H9 (cell line): ENCODE results near the gene ARNT2. TPM values are rescaled to one million over a fixed set of nuclear protein-coding genes. Genes with fewer than 3 reads are reported as not detected.

Source experiments
- DNase-seq: peaks from one replicate; pipeline ENCODE4 v3.0.0-alpha.2; 2017
- H2AFZ ChIP-seq: one replicate; pipeline ENCODE4 v1.6.1; 2013; ENCODE audit warnings: mild to moderate bottlenecking, low read length, control low read depth, moderate library complexity
- H2AK5ac ChIP-seq: 2 replicates; pipeline ENCODE4 v1.6.1; 2013; ENCODE audit warnings: low read length, control low read depth, mixed read lengths; ENCODE audit not compliant: insufficient read length
- H2BK120ac ChIP-seq: one replicate; pipeline ENCODE4 v1.6.1; 2013; ENCODE audit warnings: low read depth, mild to moderate bottlenecking, low read length, control low read depth, inconsistent platforms; ENCODE audit not compliant: poor library complexity, severe bottlenecking
- H2BK12ac ChIP-seq: 2 replicates; pipeline ENCODE4 v1.6.1; 2013; ENCODE audit warnings: low read length, control low read depth, mixed read lengths, low read depth; ENCODE audit not compliant: insufficient read length
- H2BK15ac ChIP-seq: 2 replicates; pipeline ENCODE4 v1.6.1; 2013; ENCODE audit warnings: low read depth, low read length, control low read depth
- H2BK20ac ChIP-seq: one replicate; pipeline ENCODE4 v1.6.1; 2013; ENCODE audit warnings: low read depth, mild to moderate bottlenecking, low read length, control low read depth, inconsistent platforms; ENCODE audit not compliant: poor library complexity, severe bottlenecking
- H2BK5ac ChIP-seq: 2 replicates; pipeline ENCODE4 v1.6.1; 2013; ENCODE audit warnings: low read length, control low read depth, mixed read lengths; ENCODE audit not compliant: insufficient read length
- H3K14ac ChIP-seq: 2 replicates; pipeline ENCODE4 v1.6.1; 2013; ENCODE audit warnings: low read length, control low read depth; ENCODE audit not compliant: insufficient read depth
- H3K18ac ChIP-seq: 2 replicates; pipeline ENCODE4 v1.6.1; 2013; ENCODE audit warnings: low read depth, mild to moderate bottlenecking, mixed read lengths, low read length, control low read depth; ENCODE audit not compliant: insufficient read length
- H3K23ac ChIP-seq: 2 replicates; pipeline ENCODE4 v1.6.1; 2013; ENCODE audit warnings: low read length, control low read depth, mixed read lengths, low read depth; ENCODE audit not compliant: insufficient read length
- H3K23me2 ChIP-seq: 2 replicates; pipeline ENCODE4 v1.6.1; 2013; ENCODE audit warnings: low read depth, mild to moderate bottlenecking, mixed read lengths, low read length, control low read depth; ENCODE audit not compliant: insufficient read length, poor library complexity, severe bottlenecking
- H3K27ac ChIP-seq: 2 replicates; pipeline ENCODE4 v1.5.1; 2013; ENCODE audit warnings: low read length, control low read depth, mixed read lengths, low read depth; ENCODE audit not compliant: insufficient read length
- H3K27me3 ChIP-seq: 2 replicates; pipeline ENCODE4 v1.6.1; 2013; ENCODE audit warnings: low read length, control low read depth, inconsistent platforms; ENCODE audit not compliant: insufficient read depth
- H3K4ac ChIP-seq: 2 replicates; pipeline ENCODE4 v1.6.1; 2013; ENCODE audit warnings: low read depth, mild to moderate bottlenecking, control low read depth, inconsistent platforms, low read length, moderate library complexity
- H3K4me1 ChIP-seq: 2 replicates; pipeline ENCODE4 v1.6.1; 2013; ENCODE audit warnings: low read length, control low read depth, inconsistent platforms; ENCODE audit not compliant: insufficient read depth
- H3K4me2 ChIP-seq: 2 replicates; pipeline ENCODE4 v1.6.1; 2013; ENCODE audit warnings: low read length, control low read depth, mixed read lengths; ENCODE audit not compliant: insufficient read length, insufficient read depth
- H3K56ac ChIP-seq: 2 replicates; pipeline ENCODE4 v1.6.1; 2013; ENCODE audit warnings: low read depth, mild to moderate bottlenecking, mixed read lengths, low read length, control low read depth; ENCODE audit not compliant: insufficient read length
- H3K79me1 ChIP-seq: 2 replicates; pipeline ENCODE4 v1.6.1; 2013; ENCODE audit warnings: low read depth, mild to moderate bottlenecking, moderate library complexity, low read length, control low read depth, inconsistent platforms; ENCODE audit not compliant: insufficient read depth, poor library complexity, severe bottlenecking
- H3K79me2 ChIP-seq: 2 replicates; pipeline ENCODE4 v1.6.1; 2013; ENCODE audit warnings: low read length, control low read depth, inconsistent platforms; ENCODE audit not compliant: insufficient read depth
- H3K9ac ChIP-seq: 2 replicates; pipeline ENCODE4 v1.6.1; 2013; ENCODE audit warnings: low read length, control low read depth, mixed read lengths; ENCODE audit not compliant: insufficient read length; ENCODE audit errors: extremely low read depth
- H3K9me3 ChIP-seq: one replicate; pipeline ENCODE4 v1.6.1; 2013; ENCODE audit warnings: low read depth, low read length, inconsistent platforms; ENCODE audit not compliant: control insufficient read depth
- H3T11ph ChIP-seq: one replicate; pipeline ENCODE4 v1.6.1; 2013; ENCODE audit warnings: mild to moderate bottlenecking, low read length, control low read depth, inconsistent platforms
- H4K20me1 ChIP-seq: one replicate; pipeline ENCODE4 v1.6.1; 2013; ENCODE audit not compliant: control insufficient read depth, insufficient read length, insufficient read depth
- H4K5ac ChIP-seq: 2 replicates; pipeline ENCODE4 v1.6.1; 2013; ENCODE audit warnings: low read depth, mild to moderate bottlenecking, mixed read lengths, low read length, control low read depth; ENCODE audit not compliant: insufficient read length
- H4K8ac ChIP-seq: replicated peaks from 2 replicates; pipeline ENCODE4 v1.6.1; 2013; ENCODE audit warnings: low read length, control low read depth, mixed read lengths, low read depth; ENCODE audit not compliant: insufficient read length
- H4K91ac ChIP-seq: 2 replicates; pipeline ENCODE4 v1.6.1; 2013; ENCODE audit warnings: low read depth, mild to moderate bottlenecking, moderate library complexity, mixed read lengths, low read length, control low read depth; ENCODE audit not compliant: insufficient read length
- H3K27ac Mint-ChIP-seq, 3 experiments: 2 replicates in 2 of 3; 3 replicates in 1 of 3; pipeline ENCODE4 v1.8.0; 2020 to 2021; ENCODE audit warnings: mixed read lengths in 3 of 3, mild to moderate bottlenecking in 1 of 3, moderate library complexity in 1 of 3
- H3K27me3 Mint-ChIP-seq: 2 replicates; pipeline ENCODE4 v1.8.0; 2021; ENCODE audit warnings: low read depth, mild to moderate bottlenecking, moderate library complexity, mixed read lengths
- H3K36me3 Mint-ChIP-seq, 3 experiments: 2 replicates in 2 of 3; 3 replicates in 1 of 3; pipeline ENCODE4 v1.8.0; 2020 to 2021; ENCODE audit warnings: low read depth in 3 of 3, mixed read lengths in 3 of 3; ENCODE audit not compliant: insufficient read depth in 1 of 3
- H3K4me1 Mint-ChIP-seq, 2 experiments: 2 replicates each; pipeline ENCODE4 v1.8.0; 2020; ENCODE audit warnings: mixed read lengths in 2 of 2
- H3K4me3 Mint-ChIP-seq, 2 experiments: 2 replicates in 1 of 2; 3 replicates in 1 of 2; pipeline ENCODE4 v1.8.0; 2020 to 2021; ENCODE audit warnings: mild to moderate bottlenecking in 2 of 2, mixed read lengths in 2 of 2, moderate library complexity in 1 of 2
- H3K9me3 Mint-ChIP-seq, 2 experiments: 2 replicates in 1 of 2; 3 replicates in 1 of 2; pipeline ENCODE4 v1.8.0; 2020; ENCODE audit warnings: mild to moderate bottlenecking in 2 of 2, mixed read lengths in 2 of 2, moderate library complexity in 1 of 2
- WGBS: extraction: QIAGEN DNeasy Blood & Tissue Kit; methylation state at CpG from one replicate; pipeline ENCODE4 v1.1.7; 2013; ENCODE audit warnings: missing lambda C conversion rate, low lambda C conversion rate, mixed read lengths; ENCODE audit not compliant: insufficient read length; ENCODE audit errors: extremely low coverage; 5-methylcytosine and 5-hydroxymethylcytosine counted together
- total RNA-seq: library from RNA; stranded (reverse); gene quantifications from 2 replicates; pipeline ENCODE4 v1.2.1, GENCODE V29; 2021
- TF ChIP-seq, protein P1 (sequence below): fragments of 200-600 bp; sonication (generic); conservative IDR thresholded peaks from 3 replicates; pipeline ENCODE4 v1.8.0; 2021; ENCODE audit warnings: antibody characterized with exemption, mild to moderate bottlenecking

ARNT2 gene
- total RNA-seq, 1 experiment from 2014 or later: 10.5 TPM

DNA sequence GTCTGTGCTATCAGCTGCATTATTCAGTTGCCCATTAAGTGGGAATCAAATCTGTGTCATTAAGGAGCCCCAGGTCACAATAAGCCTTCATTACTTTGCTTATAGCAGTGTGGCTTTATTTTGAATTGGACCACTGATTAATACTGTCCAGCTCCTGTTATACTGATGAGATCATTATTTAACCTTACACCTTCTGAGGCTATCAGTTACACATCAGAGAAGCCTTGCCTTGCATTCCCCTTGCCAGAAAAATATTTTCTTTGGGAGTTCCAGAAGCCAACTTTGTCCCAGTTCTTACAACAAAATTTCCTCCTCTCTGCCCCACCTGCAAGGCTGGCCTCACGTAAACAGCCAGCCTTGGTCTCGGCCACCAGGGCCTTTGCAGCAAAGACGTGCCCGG is 29.7 kb upstream of the ARNT2 start:
- H2BK12ac ChIP-seq: no peak overlapping the region
- no peak overlapping the region for H4K5ac ChIP-seq
- H3K27ac ChIP-seq: no peak overlapping the region
- H2BK20ac ChIP-seq: no peak overlapping the region
- H2BK15ac ChIP-seq: no peak overlapping the region
- Mint-ChIP-seq H3K4me1 (no peaks in the 10 kb centered on the region), H3K4me3 (no peak overlapping the region), H3K9me3 (peaks cover 1 to 7% of the 10 kb centered on the region in 2 experiments; a peak in 4 of 5 replicates), H3K27me3 (peaks cover 7% of the 10 kb centered on the region), H3K36me3 (peaks cover 0 to under 1% (median under 1%) of the 10 kb centered on the region in 3 experiments; a peak in 4 of 7 replicates), H3K27ac (no peak overlapping the region)
- no peaks in the 10 kb centered on the region for H3K79me2 ChIP-seq
- no peak overlapping the region for H3K14ac ChIP-seq
- no peak overlapping the region for H2AK5ac ChIP-seq
- H3K18ac ChIP-seq: no peak overlapping the region
- no peak overlapping the region for H3K4me2 ChIP-seq
- no peak overlapping the region for H3K23ac ChIP-seq
- no peaks in the 10 kb centered on the region for H4K20me1 ChIP-seq
- H4K8ac ChIP-seq: no peak overlapping the region
- H3K79me1 ChIP-seq: no peaks in the 10 kb centered on the region
- H3K4me1 ChIP-seq: no peaks in the 10 kb centered on the region
- no CpG with 5 or more reads among the region's 4 CpGs for WGBS
- no peak overlapping the region for H3K4ac ChIP-seq
- H3K23me2 ChIP-seq: no peaks in the 10 kb centered on the region
- TF ChIP-seq, protein P1, sequence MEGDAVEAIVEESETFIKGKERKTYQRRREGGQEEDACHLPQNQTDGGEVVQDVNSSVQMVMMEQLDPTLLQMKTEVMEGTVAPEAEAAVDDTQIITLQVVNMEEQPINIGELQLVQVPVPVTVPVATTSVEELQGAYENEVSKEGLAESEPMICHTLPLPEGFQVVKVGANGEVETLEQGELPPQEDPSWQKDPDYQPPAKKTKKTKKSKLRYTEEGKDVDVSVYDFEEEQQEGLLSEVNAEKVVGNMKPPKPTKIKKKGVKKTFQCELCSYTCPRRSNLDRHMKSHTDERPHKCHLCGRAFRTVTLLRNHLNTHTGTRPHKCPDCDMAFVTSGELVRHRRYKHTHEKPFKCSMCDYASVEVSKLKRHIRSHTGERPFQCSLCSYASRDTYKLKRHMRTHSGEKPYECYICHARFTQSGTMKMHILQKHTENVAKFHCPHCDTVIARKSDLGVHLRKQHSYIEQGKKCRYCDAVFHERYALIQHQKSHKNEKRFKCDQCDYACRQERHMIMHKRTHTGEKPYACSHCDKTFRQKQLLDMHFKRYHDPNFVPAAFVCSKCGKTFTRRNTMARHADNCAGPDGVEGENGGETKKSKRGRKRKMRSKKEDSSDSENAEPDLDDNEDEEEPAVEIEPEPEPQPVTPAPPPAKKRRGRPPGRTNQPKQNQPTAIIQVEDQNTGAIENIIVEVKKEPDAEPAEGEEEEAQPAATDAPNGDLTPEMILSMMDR: no peak
- no peak overlapping the region for H4K91ac ChIP-seq
- H3T11ph ChIP-seq: no peak overlapping the region
- no peak overlapping the region for H3K9ac ChIP-seq
- no peak overlapping the region for H3K56ac ChIP-seq
- H3K9me3 ChIP-seq: no peaks in the 10 kb centered on the region
- no peak overlapping the region for H2AFZ ChIP-seq
- no peak overlapping the region for H2BK5ac ChIP-seq
- H2BK120ac ChIP-seq: no peak overlapping the region
- no peak for DNase-seq
- H3K27me3 ChIP-seq: no peaks in the 10 kb centered on the region
